NT2/D1 (cell line): ENCODE measurements around the gene ADGB.

Experiments used
- DNase-seq: peaks from one replicate; pipeline ENCODE4 v3.0.0-alpha.2; 2011; ENCODE audit warnings: low read depth, low spot score
- H3K27me3 ChIP-seq: 2 replicates; pipeline ENCODE4 v1.6.0; 2011; ENCODE audit warnings: mild to moderate bottlenecking; ENCODE audit not compliant: insufficient read length, insufficient read depth
- H3K36me3 ChIP-seq: 2 replicates; pipeline ENCODE4 v1.6.1; 2011; ENCODE audit warnings: mild to moderate bottlenecking, low read length, mixed read lengths; ENCODE audit not compliant: insufficient read depth, insufficient read length
- H3K4me1 ChIP-seq: 2 replicates; pipeline ENCODE4 v1.5.1; 2011; ENCODE audit not compliant: insufficient read depth, insufficient read length
- H3K4me3 ChIP-seq: 2 replicates; pipeline ENCODE4 v1.5.1; 2011; ENCODE audit warnings: low read depth; ENCODE audit not compliant: insufficient read length
- H3K9ac ChIP-seq: 2 replicates; pipeline ENCODE4 v1.6.0; 2011; ENCODE audit warnings: low read depth; ENCODE audit not compliant: insufficient read length
- H3K9me3 ChIP-seq: 2 replicates; pipeline ENCODE4 v1.5.1; 2011; ENCODE audit warnings: mild to moderate bottlenecking, low read length; ENCODE audit not compliant: insufficient read depth
- SUZ12 ChIP-seq: IDR thresholded peaks from 2 replicates; pipeline ENCODE4 v1.6.1; 2011; ENCODE audit not compliant: insufficient read length, insufficient read depth; ENCODE audit errors: extremely low read depth
- YY1 ChIP-seq: IDR thresholded peaks from 2 replicates; pipeline ENCODE4 v1.6.1; 2011; ENCODE audit not compliant: insufficient read length, insufficient read depth
- ZNF274 ChIP-seq: IDR thresholded peaks from 2 replicates; pipeline ENCODE4 v1.6.1; 2011; ENCODE audit warnings: mild to moderate bottlenecking, low read depth, low read length

ADGB gene

GRCh38 chr6:146767632-146768031 is 168.9 kb downstream of the ADGB start:
- Histone ChIP-seq H3K4me3 (no peak overlapping the region), H3K9ac (no peak overlapping the region), H3K27me3 (no peaks in the 10 kb centered on the region), H3K9me3 (no peaks in the 10 kb centered on the region), H3K4me1 (no peaks in the 10 kb centered on the region), H3K36me3 (no peaks in the 10 kb centered on the region)
- no peak for DNase-seq
- TF ChIP-seq ZNF274, result no peak
- TF ChIP-seq YY1, result no peak
- no peak for TF ChIP-seq SUZ12

- Histone ChIP-seq H3K36me3 (no peaks in the 10 kb centered on the region), H3K4me1 (no peaks in the 10 kb centered on the region), H3K9me3 (no peaks in the 10 kb centered on the region), H3K4me3 (no peak overlapping the region), H3K27me3 (no peaks in the 10 kb centered on the region), H3K9ac (no peak overlapping the region)
- no peak for DNase-seq
- no peak for TF ChIP-seq SUZ12
- TF ChIP-seq ZNF274, result no peak
- TF ChIP-seq YY1, result no peak
Measured at GRCh38 chr6:146768722-146769121, 169.9 kb downstream of the ADGB start.

DNA sequence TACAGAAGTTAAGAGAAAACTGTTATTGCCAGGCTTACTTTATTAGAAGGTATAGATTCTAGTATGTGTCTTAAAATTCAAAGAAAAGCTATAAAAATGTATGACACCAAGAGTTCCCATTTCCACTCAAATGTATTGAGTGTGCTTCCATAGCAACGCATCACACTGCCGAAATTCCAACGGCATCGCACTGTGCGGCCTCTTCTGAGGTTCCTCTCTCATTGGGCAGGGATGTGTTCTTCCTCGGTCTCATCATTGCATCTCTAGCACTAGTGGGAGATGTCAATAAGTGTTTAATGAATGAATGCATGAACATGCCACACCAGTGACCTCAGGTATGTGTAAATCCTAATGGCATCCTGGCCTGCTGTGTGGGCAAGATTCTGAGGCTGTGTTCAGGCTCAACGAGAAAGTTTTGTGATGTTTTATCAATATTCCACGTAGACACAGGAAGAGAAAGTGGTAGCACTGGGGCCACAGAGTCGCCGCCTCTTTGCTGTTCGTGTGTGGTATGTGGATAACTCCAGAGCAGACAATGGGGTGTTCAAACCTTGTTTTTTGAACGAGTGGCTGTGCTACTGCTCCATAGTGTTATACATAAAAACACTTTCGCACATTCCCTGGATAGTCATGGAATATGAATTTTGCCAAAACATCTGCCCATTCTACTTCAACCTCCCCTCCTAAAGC is 171.6 kb downstream of the ADGB start:
- no peaks in the 10 kb centered on the region for H3K4me1 ChIP-seq
- no peaks in the 10 kb centered on the region for H3K9me3 ChIP-seq
- DNase-seq, result no peak
- TF ChIP-seq ZNF274 (no peak), SUZ12 (no peak), YY1 (no peak)
- no peak overlapping the region for H3K9ac ChIP-seq
- no peak overlapping the region for H3K4me3 ChIP-seq
- no peaks in the 10 kb centered on the region for H3K36me3 ChIP-seq
- no peaks in the 10 kb centered on the region for H3K27me3 ChIP-seq

DNA sequence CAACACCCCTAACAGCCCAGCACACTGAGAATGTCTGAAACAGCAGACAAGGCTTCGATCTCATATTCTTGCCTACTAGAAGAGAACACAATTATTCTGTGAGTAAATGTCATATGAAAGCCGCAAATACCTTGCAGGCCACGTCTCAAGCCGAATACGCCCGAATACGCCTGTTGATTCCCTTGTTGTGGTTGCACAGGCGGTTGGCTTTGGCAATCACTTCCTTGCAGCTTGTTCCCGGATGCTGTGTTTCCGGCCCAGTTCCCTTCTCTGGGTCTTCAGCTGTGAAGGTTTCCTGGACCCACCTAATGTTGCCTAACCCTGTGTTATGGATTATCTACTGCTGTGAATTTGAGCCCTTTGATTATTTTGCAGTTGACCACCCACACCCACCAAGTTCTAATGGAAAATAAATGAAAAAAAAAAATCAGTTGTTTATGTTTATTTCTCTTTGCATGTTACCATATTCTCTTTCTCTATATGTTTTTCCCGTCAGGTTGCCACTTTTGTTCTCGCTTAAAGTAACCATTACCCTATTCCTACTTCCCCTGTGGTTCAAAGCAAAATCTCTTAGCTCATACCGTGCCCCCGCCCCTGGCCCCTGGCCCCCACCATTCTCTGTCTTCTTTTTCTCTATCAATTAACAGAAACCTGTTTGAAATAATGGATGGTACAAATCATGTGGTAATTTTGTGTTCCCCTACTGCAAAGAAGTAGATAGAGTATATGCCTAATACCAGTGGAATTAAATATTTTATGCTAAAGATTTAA is 172.4 kb downstream of the ADGB start:
- no peaks in the 10 kb centered on the region for H3K9me3 ChIP-seq
- H3K9ac ChIP-seq, result no peak overlapping the region
- H3K36me3 ChIP-seq, result no peaks in the 10 kb centered on the region
- H3K4me3 ChIP-seq, result no peak overlapping the region
- TF ChIP-seq ZNF274 (no peak), SUZ12 (no peak), YY1 (no peak)
- no peaks in the 10 kb centered on the region for H3K27me3 ChIP-seq
- no peak for DNase-seq
- H3K4me1 ChIP-seq, result no peaks in the 10 kb centered on the region

DNA sequence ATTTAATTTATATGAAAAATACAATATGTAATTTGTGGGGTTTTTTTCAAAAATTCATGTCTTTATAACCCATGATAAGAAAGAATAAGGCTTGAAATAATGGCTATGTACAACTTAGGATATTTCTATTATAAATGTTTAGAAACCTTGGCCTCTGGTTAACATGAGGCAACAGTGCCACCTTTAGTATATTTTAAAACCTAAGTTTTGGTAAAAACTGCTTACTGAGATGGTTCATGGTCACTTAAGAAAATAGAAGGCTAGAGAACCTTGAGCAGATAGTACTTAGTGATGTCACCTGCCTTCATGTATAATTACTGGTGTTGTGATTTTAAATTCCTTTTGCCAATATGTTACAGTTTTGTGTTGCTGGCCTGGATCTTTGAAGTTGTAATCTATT is 176.4 kb downstream of the ADGB start:
- Histone ChIP-seq H3K27me3 (no peaks in the 10 kb centered on the region), H3K9ac (no peak overlapping the region), H3K9me3 (no peaks in the 10 kb centered on the region), H3K36me3 (no peaks in the 10 kb centered on the region), H3K4me3 (no peak overlapping the region), H3K4me1 (no peaks in the 10 kb centered on the region)
- TF ChIP-seq ZNF274 (no peak), SUZ12 (no peak), YY1 (no peak)
- DNase-seq, result no peak

DNA sequence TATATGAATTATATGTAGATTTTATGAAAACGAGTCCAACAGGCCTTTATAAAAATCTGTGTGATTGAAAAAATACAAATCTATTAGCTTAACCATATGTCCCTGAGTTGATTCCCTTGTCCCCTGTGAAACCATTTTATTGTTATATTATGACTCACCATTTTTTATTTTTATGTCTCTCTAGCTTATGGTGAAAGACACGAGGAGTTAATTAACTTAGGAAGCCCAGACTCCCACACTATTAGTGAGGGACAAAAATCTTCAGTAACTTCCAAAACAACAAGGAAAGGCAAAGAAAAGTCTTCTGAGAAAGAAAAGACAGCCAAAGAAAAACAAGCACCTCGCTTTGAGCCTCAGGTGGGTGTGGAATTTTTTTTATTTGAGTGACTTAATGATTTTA is 183.1 kb downstream of the ADGB start:
- Histone ChIP-seq H3K4me1 (no peaks in the 10 kb centered on the region), H3K9me3 (no peaks in the 10 kb centered on the region), H3K4me3 (no peak overlapping the region), H3K27me3 (no peaks in the 10 kb centered on the region), H3K36me3 (no peaks in the 10 kb centered on the region), H3K9ac (no peak overlapping the region)
- DNase-seq, result no peak
- no peak for TF ChIP-seq YY1
- no peak for TF ChIP-seq SUZ12

- Histone ChIP-seq H3K9me3 (no peaks in the 10 kb centered on the region), H3K4me1 (no peaks in the 10 kb centered on the region), H3K9ac (no peak overlapping the region), H3K36me3 (no peaks in the 10 kb centered on the region), H3K4me3 (no peak overlapping the region), H3K27me3 (no peaks in the 10 kb centered on the region)
- DNase-seq, result peak; percentile 23
- TF ChIP-seq ZNF274, result no peak
- TF ChIP-seq YY1, result no peak
- no peak for TF ChIP-seq SUZ12
Measured at GRCh38 chr6:146785001-146785585, 186.3 kb downstream of the ADGB start.
